ENCODE results near the gene DNAL4. TPM values are rescaled to one million over a fixed set of nuclear protein-coding genes. Genes with fewer than 3 reads are reported as not detected.

Gene DNAL4
- total RNA-seq, 1 experiment from 2014 or later = 8.3 TPM

DNA sequence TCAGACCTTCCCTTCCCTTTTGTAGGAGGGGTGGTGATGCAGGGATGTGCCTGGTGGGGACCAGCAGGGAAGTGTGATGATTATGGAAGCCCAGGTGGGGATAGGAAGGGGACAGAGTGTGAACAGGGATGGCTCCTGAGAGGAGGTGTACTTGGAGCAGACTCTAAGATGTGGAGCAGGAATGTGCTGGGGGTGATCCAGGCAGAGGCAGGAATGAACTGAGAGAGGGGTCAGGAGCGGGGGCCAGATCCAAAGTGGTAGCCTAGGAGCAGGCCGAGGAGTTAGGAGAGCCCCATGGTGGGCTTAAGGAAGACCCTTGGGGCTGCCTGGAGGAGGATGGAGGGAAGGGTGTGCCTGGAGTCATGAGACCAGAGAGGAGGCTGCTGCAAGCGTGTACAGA, 46.2 kb upstream of the DNAL4 start:
- Histone ChIP-seq H2BK15ac (ENCODE audit: low read depth, low read length) (no peak overlapping the region), H4K5ac (ENCODE audit: insufficient read length, low read depth, low read length) (no peak overlapping the region), H3K79me2 (ENCODE audit: insufficient read depth, low read length) (peaks cover 2% of the 10 kb centered on the region; the same call in 1 of the 2 replicates), H4K91ac (ENCODE audit: insufficient read length, low read depth, low read length) (no peak overlapping the region), H2BK12ac (ENCODE audit: insufficient read length, low read depth, low read length) (no peak overlapping the region), H3K4ac (ENCODE audit: low read depth, low read length) (no peak overlapping the region), H4K8ac (replicated peaks; ENCODE audit: insufficient read length, low read depth, low read length) (no peak overlapping the region), H3K9ac (ENCODE audit: extremely low read depth, insufficient read length, low read length) (no peak overlapping the region), H4K20me1 (ENCODE audit: control insufficient read depth, insufficient read depth, insufficient read length) (peaks cover 3% of the 10 kb centered on the region), H3K79me1 (ENCODE audit: insufficient read depth, low read depth, low read length, poor library complexity, severe bottlenecking) (no peaks in the 10 kb centered on the region), H3K27me3 (ENCODE audit: insufficient read depth, low read length) (peaks cover 21% of the 10 kb centered on the region; the same call in 1 of the 2 replicates), H2AK5ac (ENCODE audit: insufficient read length, low read length) (no peak overlapping the region), H3K18ac (ENCODE audit: insufficient read length, low read depth, low read length) (no peak overlapping the region), H3K23me2 (ENCODE audit: insufficient read length, low read depth, low read length, poor library complexity, severe bottlenecking) (peaks cover 4% of the 10 kb centered on the region), H3K27ac (ENCODE audit: insufficient read length, low read depth, low read length) (no peak overlapping the region), H3T11ph (ENCODE audit: low read length) (no peak overlapping the region), H2BK20ac (ENCODE audit: low read depth, low read length, poor library complexity, severe bottlenecking) (no peak overlapping the region), H2BK5ac (ENCODE audit: insufficient read length, low read length) (no peak overlapping the region), H3K4me1 (ENCODE audit: insufficient read depth, low read length) (peaks cover 10% of the 10 kb centered on the region; the same call in 1 of the 2 replicates), H3K14ac (ENCODE audit: insufficient read depth, low read length) (no peak overlapping the region), H2AFZ (ENCODE audit: low read length) (no peak overlapping the region), H3K23ac (ENCODE audit: insufficient read length, low read depth, low read length) (no peak overlapping the region), H3K4me2 (ENCODE audit: insufficient read depth, insufficient read length, low read length) (no peak overlapping the region), H3K56ac (ENCODE audit: insufficient read length, low read depth, low read length) (no peak overlapping the region), H3K9me3 (ENCODE audit: control insufficient read depth, low read depth, low read length) (no peaks in the 10 kb centered on the region), H2BK120ac (ENCODE audit: low read depth, low read length, poor library complexity, severe bottlenecking) (no peak overlapping the region)
- no CpG with 5 or more reads among the region's 3 CpGs for WGBS (ENCODE audit: extremely low coverage, insufficient read length, low lambda C conversion rate)
- Mint-ChIP-seq H3K9me3 (no peaks in the 10 kb centered on the region), H3K27ac (no peak overlapping the region), H3K4me3 (0 out of 5 replicates have a peak overlapping the region, but pooled peaks of 1 of the 2 experiments have one; percentile 4), H3K27me3 (ENCODE audit: low read depth) (peaks cover 54% of the 10 kb centered on the region), H3K36me3 (ENCODE audit: insufficient read depth in 1 of 3, low read depth in 3 of 3) (peaks cover 0 to 2% (median 0%) of the 10 kb centered on the region in 3 experiments; a peak in 3 of 7 replicates), H3K4me1 (peaks cover 39 to 48% of the 10 kb centered on the region in 2 experiments)
- DNase-seq = no peak
- TF ChIP-seq, protein P1, sequence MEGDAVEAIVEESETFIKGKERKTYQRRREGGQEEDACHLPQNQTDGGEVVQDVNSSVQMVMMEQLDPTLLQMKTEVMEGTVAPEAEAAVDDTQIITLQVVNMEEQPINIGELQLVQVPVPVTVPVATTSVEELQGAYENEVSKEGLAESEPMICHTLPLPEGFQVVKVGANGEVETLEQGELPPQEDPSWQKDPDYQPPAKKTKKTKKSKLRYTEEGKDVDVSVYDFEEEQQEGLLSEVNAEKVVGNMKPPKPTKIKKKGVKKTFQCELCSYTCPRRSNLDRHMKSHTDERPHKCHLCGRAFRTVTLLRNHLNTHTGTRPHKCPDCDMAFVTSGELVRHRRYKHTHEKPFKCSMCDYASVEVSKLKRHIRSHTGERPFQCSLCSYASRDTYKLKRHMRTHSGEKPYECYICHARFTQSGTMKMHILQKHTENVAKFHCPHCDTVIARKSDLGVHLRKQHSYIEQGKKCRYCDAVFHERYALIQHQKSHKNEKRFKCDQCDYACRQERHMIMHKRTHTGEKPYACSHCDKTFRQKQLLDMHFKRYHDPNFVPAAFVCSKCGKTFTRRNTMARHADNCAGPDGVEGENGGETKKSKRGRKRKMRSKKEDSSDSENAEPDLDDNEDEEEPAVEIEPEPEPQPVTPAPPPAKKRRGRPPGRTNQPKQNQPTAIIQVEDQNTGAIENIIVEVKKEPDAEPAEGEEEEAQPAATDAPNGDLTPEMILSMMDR (conservative IDR thresholded peaks at IDR 0.05) = no peak
